ENCODE data around the gene LRFN2.

DNA sequence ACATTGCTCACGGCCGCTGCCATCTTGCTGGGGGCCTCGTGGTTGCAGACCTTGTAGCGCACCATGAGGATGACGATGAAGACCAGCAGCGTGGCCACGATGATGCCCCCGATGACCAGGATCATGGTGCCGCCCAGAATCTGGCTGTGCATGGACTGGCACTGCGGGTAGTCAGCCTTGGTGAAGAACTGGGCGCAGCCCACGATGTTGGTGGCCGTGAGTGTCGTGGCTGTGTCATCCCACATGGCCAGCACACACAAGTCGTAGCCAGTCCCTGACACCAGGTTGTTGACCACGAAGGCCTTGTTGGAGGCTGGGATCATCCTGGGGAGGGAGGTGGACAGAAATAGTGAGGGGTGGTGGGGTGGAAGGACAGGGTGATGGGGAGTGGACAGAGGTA lies 194.6 kb downstream of the LRFN2 start:
- TF ChIP-seq, protein P1, sequence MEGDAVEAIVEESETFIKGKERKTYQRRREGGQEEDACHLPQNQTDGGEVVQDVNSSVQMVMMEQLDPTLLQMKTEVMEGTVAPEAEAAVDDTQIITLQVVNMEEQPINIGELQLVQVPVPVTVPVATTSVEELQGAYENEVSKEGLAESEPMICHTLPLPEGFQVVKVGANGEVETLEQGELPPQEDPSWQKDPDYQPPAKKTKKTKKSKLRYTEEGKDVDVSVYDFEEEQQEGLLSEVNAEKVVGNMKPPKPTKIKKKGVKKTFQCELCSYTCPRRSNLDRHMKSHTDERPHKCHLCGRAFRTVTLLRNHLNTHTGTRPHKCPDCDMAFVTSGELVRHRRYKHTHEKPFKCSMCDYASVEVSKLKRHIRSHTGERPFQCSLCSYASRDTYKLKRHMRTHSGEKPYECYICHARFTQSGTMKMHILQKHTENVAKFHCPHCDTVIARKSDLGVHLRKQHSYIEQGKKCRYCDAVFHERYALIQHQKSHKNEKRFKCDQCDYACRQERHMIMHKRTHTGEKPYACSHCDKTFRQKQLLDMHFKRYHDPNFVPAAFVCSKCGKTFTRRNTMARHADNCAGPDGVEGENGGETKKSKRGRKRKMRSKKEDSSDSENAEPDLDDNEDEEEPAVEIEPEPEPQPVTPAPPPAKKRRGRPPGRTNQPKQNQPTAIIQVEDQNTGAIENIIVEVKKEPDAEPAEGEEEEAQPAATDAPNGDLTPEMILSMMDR (IDR thresholded peaks at IDR 0.05), result no peak
- no peak for TF ChIP-seq RCOR1 (IDR thresholded peaks at IDR 0.05; ENCODE audit: low read length)
- no peak for TF ChIP-seq JUND (IDR thresholded peaks at IDR 0.05)
- TF ChIP-seq POLR2AphosphoS5 (IDR thresholded peaks at IDR 0.05; ENCODE audit: low read depth, low read length), result no peak
- TF ChIP-seq, protein P2, sequence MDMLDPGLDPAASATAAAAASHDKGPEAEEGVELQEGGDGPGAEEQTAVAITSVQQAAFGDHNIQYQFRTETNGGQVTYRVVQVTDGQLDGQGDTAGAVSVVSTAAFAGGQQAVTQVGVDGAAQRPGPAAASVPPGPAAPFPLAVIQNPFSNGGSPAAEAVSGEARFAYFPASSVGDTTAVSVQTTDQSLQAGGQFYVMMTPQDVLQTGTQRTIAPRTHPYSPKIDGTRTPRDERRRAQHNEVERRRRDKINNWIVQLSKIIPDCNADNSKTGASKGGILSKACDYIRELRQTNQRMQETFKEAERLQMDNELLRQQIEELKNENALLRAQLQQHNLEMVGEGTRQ (IDR thresholded peaks at IDR 0.05; ENCODE audit: borderline replicate concordance, low read depth, low read length), result no peak
- TF ChIP-seq CHD2 (IDR thresholded peaks at IDR 0.05; ENCODE audit: low read length, partially characterized antibody), result no peak
- no peak for TF ChIP-seq TAF1 (IDR thresholded peaks at IDR 0.05; ENCODE audit: borderline replicate concordance, low read depth, low read length)
- no peak for TF ChIP-seq RAD21 (IDR thresholded peaks at IDR 0.05; ENCODE audit: low read length)
- no peak for TF ChIP-seq TEAD4 (IDR thresholded peaks at IDR 0.05; ENCODE audit: borderline replicate concordance, insufficient read depth)
- TF ChIP-seq, protein P3, sequence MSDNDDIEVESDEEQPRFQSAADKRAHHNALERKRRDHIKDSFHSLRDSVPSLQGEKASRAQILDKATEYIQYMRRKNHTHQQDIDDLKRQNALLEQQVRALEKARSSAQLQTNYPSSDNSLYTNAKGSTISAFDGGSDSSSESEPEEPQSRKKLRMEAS (IDR thresholded peaks at IDR 0.05; ENCODE audit: low read depth), result no peak
- TF ChIP-seq RXRA (IDR thresholded peaks at IDR 0.05; ENCODE audit: borderline replicate concordance, low read depth), result no peak
- TF ChIP-seq YY1 (IDR thresholded peaks at IDR 0.05; ENCODE audit: low read depth), result no peak
- TF ChIP-seq, protein P4, sequence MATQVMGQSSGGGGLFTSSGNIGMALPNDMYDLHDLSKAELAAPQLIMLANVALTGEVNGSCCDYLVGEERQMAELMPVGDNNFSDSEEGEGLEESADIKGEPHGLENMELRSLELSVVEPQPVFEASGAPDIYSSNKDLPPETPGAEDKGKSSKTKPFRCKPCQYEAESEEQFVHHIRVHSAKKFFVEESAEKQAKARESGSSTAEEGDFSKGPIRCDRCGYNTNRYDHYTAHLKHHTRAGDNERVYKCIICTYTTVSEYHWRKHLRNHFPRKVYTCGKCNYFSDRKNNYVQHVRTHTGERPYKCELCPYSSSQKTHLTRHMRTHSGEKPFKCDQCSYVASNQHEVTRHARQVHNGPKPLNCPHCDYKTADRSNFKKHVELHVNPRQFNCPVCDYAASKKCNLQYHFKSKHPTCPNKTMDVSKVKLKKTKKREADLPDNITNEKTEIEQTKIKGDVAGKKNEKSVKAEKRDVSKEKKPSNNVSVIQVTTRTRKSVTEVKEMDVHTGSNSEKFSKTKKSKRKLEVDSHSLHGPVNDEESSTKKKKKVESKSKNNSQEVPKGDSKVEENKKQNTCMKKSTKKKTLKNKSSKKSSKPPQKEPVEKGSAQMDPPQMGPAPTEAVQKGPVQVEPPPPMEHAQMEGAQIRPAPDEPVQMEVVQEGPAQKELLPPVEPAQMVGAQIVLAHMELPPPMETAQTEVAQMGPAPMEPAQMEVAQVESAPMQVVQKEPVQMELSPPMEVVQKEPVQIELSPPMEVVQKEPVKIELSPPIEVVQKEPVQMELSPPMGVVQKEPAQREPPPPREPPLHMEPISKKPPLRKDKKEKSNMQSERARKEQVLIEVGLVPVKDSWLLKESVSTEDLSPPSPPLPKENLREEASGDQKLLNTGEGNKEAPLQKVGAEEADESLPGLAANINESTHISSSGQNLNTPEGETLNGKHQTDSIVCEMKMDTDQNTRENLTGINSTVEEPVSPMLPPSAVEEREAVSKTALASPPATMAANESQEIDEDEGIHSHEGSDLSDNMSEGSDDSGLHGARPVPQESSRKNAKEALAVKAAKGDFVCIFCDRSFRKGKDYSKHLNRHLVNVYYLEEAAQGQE (IDR thresholded peaks at IDR 0.05; ENCODE audit: low read depth, low read length), result no peak
